GM10248 (cell line): ENCODE measurements around the gene SLC6A3.
"Not testable (repeated sequence)": the region's sequence is repeated elsewhere in the genome, so short reads cannot be mapped to it uniquely, and the experiment has no call there.

Experiments
- CTCF ChIA-PET: fragments of 300-600 bp; sonication (Branson Sonifier 250); formaldehyde crosslinking; extraction: SDS; loops from one replicate; lab custom pipeline; 2021; ENCODE audit warnings: antibody characterized with exemption; lab: Yijun Ruan, JAX
- POLR2A ChIA-PET: fragments of 350-650 bp; sonication (Branson Sonifier 250); formaldehyde crosslinking; extraction: SDS; loops from one replicate; lab custom pipeline; 2020; ENCODE audit warnings: antibody characterized with exemption; lab: Yijun Ruan, JAX
- DNase-seq: peaks from one replicate; pipeline ENCODE4 v3.0.0; 2012; ENCODE audit errors: extremely low spot score
- CTCF ChIP-seq: IDR thresholded peaks from 2 replicates; pipeline ENCODE4 v1.5.1; 2012; ENCODE audit warnings: mild to moderate bottlenecking, low read depth; ENCODE audit errors: extremely low read depth, missing control alignments, control extremely low read depth

SLC6A3 gene

GRCh38 chr5:1462358-1462757 lies 17.1 kb upstream of the SLC6A3 start:
- no peak for TF ChIP-seq CTCF
- CTCF ChIA-PET = no interaction called here
- no peak for DNase-seq
- POLR2A ChIA-PET = no interaction called here

GRCh38 chr5:1461396-1461795 lies 16.2 kb upstream of the SLC6A3 start:
- ChIA-PET CTCF (no interaction called here), POLR2A (no interaction called here)
- DNase-seq = no peak
- no peak for TF ChIP-seq CTCF

GRCh38 chr5:1460054-1460682 lies 14.9 kb upstream of the SLC6A3 start:
- no peak for TF ChIP-seq CTCF
- ChIA-PET POLR2A (no interaction called here), CTCF (no interaction called here)
- DNase-seq = no peak

- CTCF ChIA-PET, POLR2A ChIA-PET, DNase-seq: not testable (repeated sequence)
Observed at GRCh38 chr5:1459435-1459834, 14.2 kb upstream of the SLC6A3 start.

GRCh38 chr5:1456110-1456881 lies 11.1 kb upstream of the SLC6A3 start:
- DNase-seq, POLR2A ChIA-PET: not testable (repeated sequence)
- CTCF ChIA-PET = interaction anchor here (1.2 to 1.3 kb wide), 3 partner anchors 47 to 281 kb away, joined by 3 read pairs; no protein-coding TSS in a partner anchor

- ChIA-PET POLR2A (no interaction called here), CTCF (interaction anchor here (1.0 to 1.2 kb wide), 2 partner anchors 14 to 191 kb away, joined by 3 read pairs; no protein-coding TSS in a partner anchor)
- TF ChIP-seq CTCF = no peak
- DNase-seq = no peak
Observed at GRCh38 chr5:1453613-1454012, 8.4 kb upstream of the SLC6A3 start.

GRCh38 chr5:1449081-1449630 lies 3.9 kb upstream of the SLC6A3 start:
- DNase-seq = no peak
- ChIA-PET POLR2A (no interaction called here), CTCF (interaction anchor here (2.2 kb wide), 1 partner anchor 69 kb away, joined by 5 read pairs; no protein-coding TSS in a partner anchor)
- no peak for TF ChIP-seq CTCF
